Renal pelvis (tissue), 4 donors: Measurements from ENCODE around the gene DNPEP. TPM values are rescaled to one million over a fixed set of nuclear protein-coding genes. Genes with fewer than 3 reads are reported as not detected.

Experiments
- DNase-seq: peaks from one replicate; pipeline ENCODE4 v3.0.0-alpha.2; 2013
- polyA plus RNA-seq, 3 donors: library from polyadenylated mRNA; unstranded; fragments of 120-200 nt; gene quantifications; one replicate each; pipeline ENCODE4 v1.2.1, GENCODE V29; 2013; ENCODE audit not compliant: insufficient read length in 3 of 3

Gene DNPEP
- polyA plus RNA-seq, 3 donors: 64.4 to 91.2 (median 66.4) TPM

- no peak for DNase-seq
Measured at GRCh38 chr2:219378163-219378851, 9.4 kb downstream of the DNPEP start.

DNA sequence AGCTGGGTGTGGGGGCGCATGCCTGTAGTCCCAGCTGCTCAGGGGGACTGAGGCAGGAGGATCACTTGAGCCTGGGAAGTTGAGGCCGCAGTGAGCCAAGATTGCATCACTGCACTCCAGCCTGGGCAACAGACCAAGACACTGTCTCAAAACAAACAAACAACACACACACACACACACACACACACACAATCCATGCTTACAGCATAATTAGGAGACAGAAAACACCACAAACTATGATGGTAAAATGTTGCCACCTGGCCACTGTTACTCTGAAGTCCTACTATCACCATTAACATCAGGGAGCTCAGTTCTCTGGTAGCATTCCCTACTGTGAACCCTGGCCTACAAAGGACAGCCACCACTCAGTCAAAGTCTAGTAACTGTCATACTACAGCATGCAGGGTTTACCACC is 18.3 kb downstream of the DNPEP start:
- no peak for DNase-seq

- peak; percentile 31 for DNase-seq
Measured at GRCh38 chr2:219368690-219369191, 19.0 kb downstream of the DNPEP start.

- DNase-seq: no peak
Measured at GRCh38 chr2:219362524-219363164, 25.1 kb downstream of the DNPEP start.

- DNase-seq: no peak
Measured at GRCh38 chr2:219362072-219362471, 25.6 kb downstream of the DNPEP start.

DNA sequence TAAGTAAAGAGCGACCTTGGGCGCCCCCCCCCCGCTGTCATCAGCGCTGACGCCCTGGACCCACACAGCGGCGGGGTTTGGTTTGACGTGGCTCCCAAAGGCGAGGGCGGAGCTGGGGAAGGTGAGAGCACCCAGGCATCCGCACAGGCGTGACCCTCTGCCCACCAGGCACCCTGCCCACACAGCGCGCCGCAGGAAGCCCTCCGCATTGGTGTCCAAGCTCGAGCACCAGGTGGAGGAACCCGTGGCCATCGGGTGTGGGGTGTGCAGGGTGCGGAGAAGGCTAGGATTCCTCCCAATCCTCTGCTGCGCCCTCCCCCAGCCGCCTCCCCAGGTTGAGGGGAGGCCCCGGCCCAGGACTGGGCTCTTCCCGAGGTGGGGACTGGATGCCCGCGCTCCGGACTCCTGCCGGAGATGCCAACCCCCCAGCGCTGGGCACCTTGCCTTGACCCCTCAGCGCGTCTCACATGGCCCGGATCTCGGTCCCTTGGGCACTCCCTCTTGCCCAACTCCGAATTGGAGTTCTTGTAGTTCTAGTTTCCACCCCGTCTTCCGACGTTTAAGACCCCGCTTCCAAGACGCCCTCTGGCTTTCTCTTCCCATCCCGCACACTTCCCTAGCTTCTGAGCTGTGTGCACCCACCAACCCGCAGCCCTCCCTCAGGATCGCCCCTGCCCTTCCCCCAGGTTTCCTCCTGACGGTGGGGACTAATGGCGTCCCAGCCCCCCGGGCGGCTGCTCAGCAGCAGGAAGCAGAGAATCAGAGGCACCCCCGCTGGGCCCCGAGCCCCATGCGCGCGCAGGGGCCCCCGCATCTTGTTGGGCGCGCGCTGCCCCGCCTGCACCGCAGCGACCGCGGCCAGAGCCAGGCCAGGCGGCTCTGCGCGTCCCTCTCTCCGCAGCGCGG is 29.3 kb downstream of the DNPEP start:
- DNase-seq: no peak

- no peak for DNase-seq
Measured at GRCh38 chr2:219356834-219357233, 30.9 kb downstream of the DNPEP start.

- no peak for DNase-seq
Measured at GRCh38 chr2:219354582-219354981, 33.1 kb downstream of the DNPEP start.

DNA sequence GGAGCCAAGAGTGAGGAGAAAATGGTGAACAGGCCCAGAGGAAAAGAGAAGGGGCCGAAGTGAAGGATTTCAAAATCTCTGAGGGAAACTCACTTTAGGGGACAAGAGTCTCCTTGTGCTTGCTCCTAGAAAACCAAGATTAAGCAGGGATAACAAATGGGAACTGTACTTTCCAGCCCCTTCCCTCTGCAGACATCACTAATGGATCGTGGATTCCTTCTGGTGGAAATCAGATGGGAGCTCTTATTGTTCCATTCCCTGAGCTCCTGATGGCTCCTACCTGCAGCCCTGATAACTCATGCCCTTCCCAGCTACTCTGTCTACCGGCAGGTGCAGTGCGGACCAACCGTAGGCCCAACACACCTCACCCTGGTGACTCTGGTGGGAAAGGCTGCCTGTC is 34.6 kb downstream of the DNPEP start:
- DNase-seq: no peak

- DNase-seq: peak; percentile 35
Measured at GRCh38 chr2:219352448-219353023, 35.2 kb downstream of the DNPEP start.

- DNase-seq: no peak
Measured at GRCh38 chr2:219350710-219351221, 36.9 kb downstream of the DNPEP start.

DNA sequence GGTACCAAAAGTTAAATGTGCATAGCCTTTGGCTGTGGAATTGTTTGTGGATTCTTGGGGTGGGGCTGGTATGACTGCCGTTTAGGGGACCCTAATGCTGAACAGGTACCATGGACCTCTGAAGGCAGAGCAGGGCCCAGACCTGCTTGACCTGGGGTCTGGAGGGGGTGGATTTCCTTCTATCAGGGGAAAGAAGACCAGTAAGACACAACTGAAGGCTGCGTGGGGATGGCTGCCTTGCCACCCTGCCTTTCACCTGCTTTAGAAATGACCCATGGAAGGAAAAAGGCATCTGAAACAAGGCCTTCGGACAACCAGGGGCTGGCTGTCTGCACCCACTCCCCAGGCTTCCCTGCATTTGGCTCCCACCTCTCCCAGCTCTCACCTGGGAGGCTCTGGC is 37.5 kb downstream of the DNPEP start:
- DNase-seq: no peak

DNA sequence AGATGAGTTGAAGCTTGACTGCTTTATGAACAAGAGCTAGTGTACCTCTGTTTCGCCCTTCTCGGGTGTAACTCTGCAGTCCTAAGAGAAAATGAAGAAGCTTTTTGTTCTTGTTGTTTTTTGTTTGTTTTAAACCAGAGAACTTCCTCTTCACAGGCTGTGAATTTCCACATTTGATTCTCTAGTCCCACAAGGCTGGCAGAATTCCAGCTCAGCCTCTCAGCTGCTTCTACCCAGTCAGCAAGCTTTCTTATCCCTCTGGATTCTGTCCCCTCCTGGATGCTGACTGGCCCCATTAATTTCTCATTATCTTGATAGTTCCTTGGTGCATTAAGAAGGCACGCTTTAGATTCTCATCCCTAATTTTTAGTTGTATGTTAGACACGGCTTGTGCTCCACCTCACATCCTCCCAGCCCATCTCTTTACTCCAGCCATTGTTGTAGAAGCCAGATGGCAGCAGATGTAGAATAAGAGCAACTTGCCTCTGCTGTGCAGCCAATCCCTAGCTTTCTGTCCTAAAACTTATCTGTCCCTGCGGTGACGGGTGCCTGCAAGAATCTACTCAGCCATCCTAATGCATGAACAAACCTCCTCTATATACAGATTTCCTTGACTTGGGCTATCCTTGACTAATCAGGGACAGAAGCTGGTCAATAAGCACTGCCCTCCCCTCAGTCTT is 42.8 kb downstream of the DNPEP start:
- DNase-seq: peak; percentile 35

- DNase-seq: no peak
Measured at GRCh38 chr2:219335373-219335786, 52.3 kb downstream of the DNPEP start.

- no peak for DNase-seq
Measured at GRCh38 chr2:219334076-219334475, 53.6 kb downstream of the DNPEP start.

DNA sequence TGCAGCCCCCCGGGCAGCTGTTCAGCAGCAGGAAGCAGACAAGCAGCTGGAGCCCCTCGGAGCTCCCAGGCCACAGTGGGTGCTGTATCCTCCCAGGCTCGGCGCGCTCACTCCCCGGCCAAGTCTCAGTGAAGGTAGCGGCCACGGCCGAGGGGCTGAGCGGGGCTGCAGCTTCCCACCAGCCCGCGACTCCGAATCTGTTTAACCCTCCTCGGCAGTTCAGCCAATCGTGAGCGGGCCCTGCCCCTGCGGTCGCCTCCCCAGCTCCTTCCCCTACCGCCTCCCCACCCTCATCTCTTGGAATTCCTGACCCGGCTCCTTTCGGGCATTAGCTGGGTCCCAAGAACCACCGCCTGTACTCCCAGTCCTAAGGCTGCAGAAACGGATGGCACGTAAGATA is 55.2 kb downstream of the DNPEP start, which contains the start of gene RESP18:
RESP18 (minus strand) TSS at position 203 of the 400 bp plus-strand sequence.
- no peak for DNase-seq

DNA sequence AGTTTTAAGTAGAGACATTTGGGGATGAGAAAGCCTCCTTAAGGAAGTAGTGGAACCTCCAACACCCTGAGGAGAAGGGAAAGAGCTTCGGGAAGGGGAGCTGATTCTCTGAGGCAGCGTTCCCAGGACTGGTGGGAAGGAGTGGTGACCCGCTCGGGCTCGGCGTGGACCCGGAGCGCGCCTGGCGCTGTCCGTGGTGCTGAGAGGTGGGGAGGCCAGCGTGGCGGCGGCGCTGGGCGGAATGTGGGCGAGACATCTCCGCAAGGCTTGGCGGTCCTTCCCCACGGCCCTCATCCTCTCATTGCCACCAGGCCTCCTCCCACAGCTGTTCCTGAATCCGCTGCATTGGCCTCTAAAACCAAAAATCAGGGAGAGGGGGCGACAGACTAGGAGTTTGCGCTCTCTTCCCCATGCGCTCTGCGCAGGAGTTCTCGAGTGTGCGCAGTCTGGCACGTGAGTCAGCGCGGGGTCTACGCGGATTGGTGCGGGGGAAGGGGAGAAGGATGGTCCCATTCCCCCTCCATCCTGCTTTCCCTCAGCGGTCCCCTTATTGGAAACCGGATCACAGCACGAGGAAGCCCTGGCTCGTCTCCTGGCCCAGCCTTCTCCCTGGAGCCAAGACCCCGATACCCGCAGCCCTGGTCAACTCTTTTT is 56.0 kb downstream of the DNPEP start:
- peak; percentile 52 for DNase-seq

DNA sequence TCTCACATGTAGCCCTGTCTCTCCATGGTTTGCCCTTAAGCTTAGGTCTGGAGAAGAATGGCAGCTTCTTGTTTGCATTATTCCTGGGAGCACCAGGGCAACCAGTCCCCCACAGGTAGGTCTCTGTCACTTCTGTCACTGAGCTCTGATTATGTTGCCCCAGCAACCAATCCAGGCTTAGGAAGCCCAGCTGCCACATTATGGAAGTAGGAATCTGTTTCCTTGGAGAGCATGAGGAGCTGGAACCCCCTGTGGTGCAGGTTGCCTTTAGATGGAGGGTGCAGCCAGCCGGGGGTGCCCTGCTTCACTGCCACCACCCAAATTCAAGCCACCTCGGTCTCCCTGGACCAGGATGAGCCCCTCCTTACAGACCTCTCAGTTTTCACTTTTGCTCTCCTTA is 60.0 kb downstream of the DNPEP start:
- DNase-seq: no peak

DNA sequence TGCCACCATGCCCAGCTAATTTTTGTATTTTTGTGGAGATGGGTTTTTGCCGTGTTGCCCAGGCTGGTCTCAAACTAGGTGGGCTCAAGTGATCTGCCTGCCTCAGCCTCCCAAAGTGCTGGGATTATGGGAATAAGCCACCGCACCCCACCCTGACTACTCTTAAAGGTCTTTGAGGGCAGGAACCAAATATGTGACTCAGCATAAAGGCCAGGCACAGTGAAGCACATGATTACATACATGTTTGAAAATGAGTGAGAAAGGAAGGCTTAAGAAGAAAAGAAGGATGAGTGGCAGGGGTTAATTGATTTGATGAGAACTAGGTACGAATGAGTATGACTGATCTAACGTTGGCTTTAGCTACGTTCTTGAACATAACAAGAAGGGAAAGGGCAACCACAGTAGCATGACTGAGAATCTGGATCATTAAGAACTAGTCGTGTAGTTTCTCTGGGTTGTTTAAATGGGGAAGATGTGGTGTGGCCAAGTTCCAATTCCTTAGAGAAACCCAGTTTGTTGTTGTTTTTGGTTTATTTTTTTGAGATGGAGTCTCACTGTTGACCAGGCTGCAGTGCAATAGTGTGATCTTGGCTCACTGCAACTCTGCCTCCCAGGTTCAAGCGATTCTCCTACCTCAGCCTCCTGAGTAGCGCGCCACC is 61.9 kb downstream of the DNPEP start:
- no peak for DNase-seq

DNA sequence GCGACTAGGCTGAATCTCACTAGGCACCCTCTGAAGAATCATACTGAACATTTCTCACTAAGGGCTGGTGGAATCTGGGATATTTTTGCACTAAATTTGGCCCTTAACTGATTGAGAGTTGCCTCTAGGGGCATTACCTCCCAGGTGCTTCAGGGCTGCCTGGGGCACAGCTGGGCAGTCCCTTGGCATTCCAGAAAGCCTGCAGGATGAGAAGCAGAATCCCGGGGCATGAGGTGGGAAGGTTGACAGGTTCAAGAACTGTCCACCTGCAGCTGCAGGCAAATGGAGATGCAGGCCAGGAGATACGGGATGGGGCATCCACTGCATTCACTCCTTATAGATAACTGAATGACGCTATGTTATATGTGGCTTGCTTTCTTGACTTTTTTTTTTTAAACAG is 62.6 kb downstream of the DNPEP start:
- DNase-seq: no peak
